ENCODE results near the gene CXCL17.

Gene CXCL17

DNA sequence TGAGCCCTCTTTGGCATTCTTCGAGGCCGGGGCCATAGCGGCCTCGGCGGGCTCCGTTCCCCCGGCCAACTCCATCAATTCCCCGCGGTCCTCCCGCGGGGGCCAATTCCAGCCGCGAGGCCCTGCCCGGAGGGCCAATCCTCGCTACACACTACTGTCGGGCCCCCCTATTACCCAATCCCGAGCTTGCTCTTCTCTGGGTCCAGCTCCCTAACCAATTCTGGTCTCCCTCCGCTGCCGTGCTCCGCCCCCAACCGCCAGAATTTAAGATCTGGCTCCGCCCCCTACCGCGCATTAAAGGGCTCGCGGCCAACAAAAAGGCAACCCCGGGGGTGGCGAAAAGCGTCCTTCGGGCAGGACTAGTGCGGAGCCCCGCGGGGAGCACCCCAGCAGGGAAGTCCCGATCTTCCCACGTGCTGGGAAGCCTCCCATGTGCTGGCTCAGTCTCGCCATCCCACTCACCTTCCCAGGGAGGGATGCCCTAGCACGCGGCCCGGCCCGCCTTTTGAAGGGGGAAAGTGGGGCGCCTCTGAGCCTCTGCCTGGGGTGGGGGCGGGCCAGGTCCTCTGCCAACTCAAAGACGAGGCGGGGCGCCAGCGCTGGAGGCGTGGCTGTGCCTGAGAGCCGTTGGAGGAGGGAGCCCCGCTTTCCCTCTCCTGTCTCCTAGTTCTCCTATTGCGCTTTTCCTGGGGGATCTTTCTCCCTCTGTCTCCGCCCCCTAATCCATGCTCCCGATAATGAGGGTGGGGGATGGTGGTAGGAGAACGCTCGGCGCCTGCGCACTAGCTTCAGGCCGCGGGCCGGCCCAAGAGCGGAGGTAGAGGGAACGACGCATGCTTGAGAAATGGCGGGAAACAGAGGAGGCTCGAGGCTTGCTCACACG is 19.0 kb downstream of the CXCL17 start:
- DNase-seq, result peak; percentile 84 to 89 (median 84)

DNA sequence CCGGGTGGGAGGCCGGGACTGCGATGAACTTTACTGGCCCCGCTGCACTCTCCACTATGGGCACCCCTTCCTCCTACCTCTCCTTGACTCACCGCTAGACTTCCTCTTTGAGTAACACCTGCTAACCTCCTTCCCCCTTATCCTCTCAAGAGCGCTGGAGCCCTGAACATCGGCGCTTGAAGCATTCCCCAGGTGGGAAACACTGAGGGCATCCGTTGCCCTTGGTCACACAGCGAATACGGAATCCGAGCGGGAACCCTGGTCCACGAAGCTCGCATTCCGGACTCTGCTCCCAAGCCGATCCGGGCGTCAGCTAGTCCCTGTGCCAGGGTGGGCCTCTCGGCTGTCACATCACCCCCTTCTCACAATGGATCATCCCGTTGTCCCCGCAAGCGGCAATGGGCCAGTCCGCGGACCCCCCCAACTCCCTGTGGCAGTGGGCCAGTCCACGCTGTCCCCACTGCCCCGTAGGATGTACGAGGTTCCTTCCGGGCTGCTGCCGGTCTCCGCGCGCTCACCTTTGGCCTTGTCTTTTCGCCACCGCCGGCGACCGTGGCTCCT is 19.8 kb downstream of the CXCL17 start:
- peak in 1 of 3 donors; percentile 17 for DNase-seq

- no peak for DNase-seq
Measured at GRCh38 chr19:42422092-42422900, 20.4 kb downstream of the CXCL17 start.

DNA sequence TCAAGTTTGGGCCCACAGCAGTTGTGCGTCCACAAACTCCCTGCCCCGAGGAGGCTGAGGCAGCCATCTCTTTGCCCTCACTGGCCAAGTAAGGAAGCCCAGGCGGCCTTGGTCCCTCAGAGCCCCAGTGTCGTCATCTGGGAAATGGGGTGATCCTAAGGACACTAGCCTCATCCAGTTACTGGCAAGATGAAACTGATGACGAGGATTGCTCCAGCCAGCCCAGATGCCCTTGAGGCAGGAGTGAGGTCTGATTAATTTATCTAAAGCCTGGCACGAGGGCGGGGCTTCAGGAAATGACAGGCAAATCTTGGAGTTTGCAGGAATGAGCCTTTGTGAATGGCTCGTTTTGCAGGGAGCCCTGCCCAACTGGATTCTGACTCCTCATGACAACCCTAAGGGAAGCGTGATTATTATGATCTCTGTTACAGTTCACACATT is 21.1 kb downstream of the CXCL17 start:
- DNase-seq, result no peak

DNA sequence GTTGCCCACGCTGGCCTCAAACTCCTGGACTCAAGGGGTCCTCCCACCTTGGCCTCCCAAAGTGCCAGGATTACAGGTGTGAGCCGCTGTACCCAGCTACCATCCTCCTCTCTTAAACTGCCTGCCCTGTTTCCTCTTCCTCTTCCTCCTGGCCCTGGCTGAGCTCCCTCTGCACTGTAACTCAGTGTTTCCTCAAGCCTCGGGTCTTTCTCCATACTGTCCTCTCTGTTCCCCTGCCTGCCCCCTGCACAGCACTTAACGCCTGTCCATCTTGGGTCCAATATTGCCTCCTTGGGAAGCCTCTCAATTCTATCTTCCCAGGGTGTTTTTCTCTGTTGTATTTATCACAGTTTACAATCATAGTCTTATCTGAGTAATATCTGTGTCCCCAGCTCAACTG is 21.6 kb downstream of the CXCL17 start:
- no peak for DNase-seq

DNA sequence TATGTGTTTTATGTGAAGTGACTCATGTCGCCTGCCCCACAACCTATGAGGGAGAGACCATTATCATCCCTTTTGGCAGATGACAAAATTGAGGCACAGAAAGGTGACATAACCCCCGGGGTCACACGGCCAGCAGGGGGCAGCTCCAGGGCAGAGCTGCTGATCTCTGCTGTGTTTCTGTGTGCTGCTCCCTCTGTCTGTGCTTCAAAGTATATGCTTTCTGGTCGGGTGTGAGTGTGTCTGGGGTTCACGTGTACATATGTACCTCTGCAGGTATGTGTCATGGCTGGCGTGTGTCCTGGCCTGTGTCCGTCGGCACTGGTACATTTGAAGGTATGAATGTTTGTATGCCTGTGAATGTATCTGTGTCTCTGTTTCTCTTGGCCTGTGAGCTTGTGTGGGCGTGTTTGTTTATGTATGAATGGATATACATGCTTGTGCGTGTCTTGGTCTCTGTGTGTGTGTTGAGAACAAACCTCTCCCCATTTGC is 22.6 kb downstream of the CXCL17 start:
- DNase-seq, result peak; percentile 64 to 82 (median 66)

- no peak for DNase-seq
Measured at GRCh38 chr19:42419309-42419708, 23.4 kb downstream of the CXCL17 start.

DNA sequence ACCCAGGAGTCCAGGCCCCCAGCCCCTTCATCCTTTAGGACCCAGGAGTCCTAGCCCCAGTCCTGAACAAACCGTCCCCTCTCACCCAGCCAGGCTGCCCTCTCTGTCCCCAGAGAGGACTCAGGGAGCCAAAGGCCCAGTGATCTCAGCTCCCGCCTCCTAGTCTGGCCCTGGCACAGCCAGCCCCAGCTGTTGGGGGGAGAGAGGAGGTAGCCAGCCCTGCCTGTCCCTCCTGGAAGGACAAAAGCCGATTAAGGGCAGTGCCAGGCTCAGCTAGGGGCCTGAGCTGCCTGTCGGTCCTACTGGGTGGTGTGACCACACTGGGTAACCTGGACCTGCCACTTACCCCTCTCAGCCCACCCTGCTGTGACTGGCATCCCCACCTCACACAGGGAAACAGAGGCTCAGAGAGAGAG is 30.1 kb downstream of the CXCL17 start:
- DNase-seq, result no peak

GRCh38 chr19:42412227-42412626 is 30.5 kb downstream of the CXCL17 start:
- no peak for DNase-seq

DNA sequence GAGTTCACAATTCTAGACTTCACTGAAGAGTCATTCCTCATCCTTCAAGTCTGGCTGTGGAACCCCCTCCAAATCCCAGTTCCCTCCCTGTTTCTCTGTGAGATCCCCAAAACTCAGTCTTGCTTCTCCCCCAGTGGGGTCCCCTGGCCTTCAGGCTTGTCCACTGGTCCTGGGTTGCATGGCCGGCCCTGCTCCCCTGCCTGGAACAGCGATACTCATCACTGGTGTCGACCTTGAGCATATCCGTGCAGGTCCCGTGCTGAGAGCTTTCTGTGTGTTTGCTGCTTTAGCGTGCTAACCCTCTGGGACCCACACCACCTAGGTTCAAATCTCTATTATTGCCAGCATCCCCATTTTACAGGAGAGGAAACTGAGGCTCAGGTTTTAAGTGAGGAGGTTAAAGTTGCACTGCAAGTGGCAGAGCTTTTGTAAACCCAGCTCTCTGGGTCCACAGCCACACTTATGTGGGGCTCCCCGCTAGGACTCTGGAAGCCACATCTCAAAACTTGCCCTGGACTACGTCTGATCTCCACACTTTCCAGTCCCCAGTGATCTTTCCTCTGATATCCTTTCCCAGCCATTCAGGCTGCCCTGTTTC is 31.1 kb downstream of the CXCL17 start:
- DNase-seq, result no peak

DNA sequence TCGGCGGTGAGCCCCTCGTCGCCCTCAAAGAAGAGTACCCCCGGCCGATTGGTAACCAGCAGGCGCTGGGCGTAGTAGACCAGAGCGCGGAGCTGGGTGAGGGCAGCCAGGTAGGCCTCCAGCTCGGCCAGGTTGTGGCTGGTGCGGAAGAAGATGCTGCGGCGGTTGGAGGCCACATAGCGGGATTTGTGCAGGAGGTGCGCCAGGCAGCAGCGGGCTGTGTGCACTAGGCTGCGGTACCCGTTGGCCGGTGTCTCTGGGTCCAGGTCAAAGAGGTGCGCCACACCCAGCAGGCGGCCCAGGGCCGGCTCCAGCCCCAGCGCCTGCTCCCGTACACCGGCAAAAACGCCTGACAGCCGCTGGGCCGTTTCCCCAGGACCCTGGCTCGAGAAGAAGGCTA is 32.4 kb downstream of the CXCL17 start:
- no peak for DNase-seq

DNA sequence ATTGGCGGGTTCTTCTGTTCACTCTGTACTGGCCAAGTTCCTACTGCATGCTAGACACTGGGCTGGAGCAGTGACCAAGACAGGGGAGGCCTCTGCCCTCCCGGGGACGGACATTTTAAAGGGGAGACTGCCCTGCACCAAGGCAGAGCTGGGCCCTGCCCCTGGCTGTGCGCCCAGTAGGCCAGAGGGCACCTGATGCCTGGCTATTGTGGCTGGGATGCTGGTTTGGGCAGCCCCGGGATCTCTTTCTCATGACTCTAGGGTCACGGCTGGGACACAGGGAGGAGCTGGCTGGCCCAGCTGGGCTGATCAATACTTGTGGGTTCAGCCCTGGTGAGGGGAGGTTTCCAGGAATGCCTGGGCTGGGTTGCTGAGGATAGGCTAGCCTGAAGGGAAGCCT is 33.3 kb downstream of the CXCL17 start:
- no peak for DNase-seq

GRCh38 chr19:42407816-42408175 is 35.0 kb downstream of the CXCL17 start:
- DNase-seq, result no peak

- no peak for DNase-seq
Measured at GRCh38 chr19:42407085-42407815, 35.5 kb downstream of the CXCL17 start.

DNA sequence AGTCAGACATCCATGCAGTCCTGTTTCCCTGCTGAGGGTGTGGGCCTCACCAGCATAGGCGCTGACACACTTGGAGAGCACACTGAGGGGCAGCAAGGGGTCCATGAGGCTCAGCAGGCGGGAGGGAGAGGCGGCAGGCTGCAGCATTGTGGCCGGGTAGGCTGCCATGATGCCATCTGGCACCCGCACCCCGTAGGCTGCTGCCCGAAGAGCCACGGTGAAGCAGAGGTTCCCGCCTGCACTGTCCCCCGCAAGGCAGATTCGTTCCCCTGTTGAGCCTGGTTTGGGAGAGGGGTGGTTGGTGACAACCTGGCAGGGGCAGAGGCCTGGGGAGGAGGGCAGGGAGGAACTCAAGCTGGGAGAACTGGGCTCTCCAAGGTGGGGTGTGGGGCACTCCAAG is 36.6 kb downstream of the CXCL17 start:
- no peak for DNase-seq

DNA sequence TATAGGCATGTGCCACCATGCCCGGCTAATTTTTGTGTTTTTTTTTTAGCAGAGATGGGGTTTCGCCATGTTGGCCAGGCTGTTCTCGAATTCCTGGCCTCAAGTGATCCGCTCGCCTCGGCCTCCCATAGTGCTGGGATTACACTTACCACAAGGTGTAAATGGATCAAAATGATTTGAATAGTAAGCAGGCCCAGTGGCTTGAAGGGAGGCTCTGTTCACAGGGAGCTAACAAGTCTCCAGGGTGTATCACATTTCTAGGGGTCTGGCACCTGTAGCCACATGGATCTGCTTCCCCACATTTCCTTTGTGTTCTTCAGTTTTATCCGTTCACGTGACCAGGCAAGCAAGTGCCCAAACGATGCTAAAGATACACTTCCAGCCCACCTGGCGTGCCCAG is 39.2 kb downstream of the CXCL17 start:
- DNase-seq, result no peak

DNA sequence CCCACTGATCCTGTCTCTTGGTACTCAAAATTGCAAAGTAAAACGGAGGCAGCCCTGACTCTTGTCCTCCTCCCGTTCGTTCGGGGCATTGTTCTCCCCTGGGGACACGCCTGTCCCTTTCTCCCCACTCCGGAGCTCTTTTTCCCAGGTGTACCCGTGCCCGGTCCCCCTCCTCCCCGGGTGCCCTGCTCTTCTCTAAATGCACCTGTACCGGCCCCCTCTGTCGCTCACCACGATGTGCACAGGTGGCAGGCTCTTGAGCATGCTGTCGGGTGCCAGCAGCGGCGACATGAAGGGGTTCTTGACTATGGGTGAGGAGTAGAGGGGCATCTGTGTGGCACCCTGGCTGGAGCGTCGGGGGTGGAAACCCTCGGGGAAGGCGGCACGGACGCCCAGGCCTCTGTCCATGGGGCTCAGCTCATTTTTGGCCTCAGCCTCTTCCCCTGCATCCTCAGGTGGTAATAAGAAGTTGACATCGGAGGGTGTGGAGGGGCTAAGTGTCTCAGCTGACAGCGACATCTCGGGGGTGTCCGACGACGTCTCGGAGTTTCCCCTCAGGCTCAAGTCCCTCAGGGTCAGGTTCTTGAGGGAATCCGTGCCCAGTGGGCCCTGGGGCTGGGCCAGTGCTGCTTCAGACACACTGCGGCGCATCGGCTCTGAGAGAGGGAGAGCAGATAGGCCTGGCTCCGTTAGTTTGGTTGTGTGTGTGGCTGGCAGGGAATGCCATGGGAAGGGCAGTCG is 40.2 kb downstream of the CXCL17 start:
- DNase-seq, result no peak

- peak; percentile 76 to 90 (median 81) for DNase-seq
Measured at GRCh38 chr19:42401365-42402303, 41.1 kb downstream of the CXCL17 start.

DNA sequence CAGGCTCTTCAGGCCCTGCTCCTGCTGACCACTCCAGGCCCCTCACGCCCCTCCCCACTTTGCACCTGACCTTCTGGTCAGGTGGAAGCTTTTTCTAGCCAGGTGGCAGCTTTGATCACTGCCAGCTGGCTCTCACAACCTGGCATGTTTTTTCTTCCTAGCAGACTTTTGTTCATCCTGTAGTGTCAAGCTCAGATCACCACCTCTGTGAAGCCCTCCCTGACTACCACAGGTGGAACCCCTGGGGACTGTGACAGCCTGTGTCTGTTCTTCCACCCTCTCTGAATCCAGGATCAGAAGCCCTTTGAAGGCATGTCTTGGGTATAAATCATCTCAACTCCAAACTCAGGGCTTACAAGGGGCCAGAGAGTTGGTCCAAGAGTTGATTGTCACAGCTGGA is 42.3 kb downstream of the CXCL17 start:
- no peak for DNase-seq
